ENCODE results near the gene SLC17A9.

SLC17A9 gene

GRCh38 chr20:62961310-62961783 is 8.8 kb downstream of the SLC17A9 start:
- Histone ChIP-seq H3K27ac (peak overlapping the region in 3 of 11 experiments; percentile 23 to 42 (median 28); a peak in 2 of 22 replicates), H3K9ac (peak overlapping the region in 5 of 11 experiments; percentile 24 to 44 (median 32); a peak in 9 of 22 replicates), H4K20me1 (peaks cover 65 to 100% (median 92%) of the 10 kb centered on the region in 11 experiments), H3K4me2 (peak overlapping the region in 2 of 11 experiments; percentile 9 to 14; a peak in 1 of 22 replicates), H3K4me3 (no peak overlapping the region), H3K9me3 (replicated peaks in 1 of 11) (no peaks in the 10 kb centered on the region), H3K27me3 (no peaks in the 10 kb centered on the region), H3K36me3 (peaks cover 69 to 95% (median 83%) of the 10 kb centered on the region in 11 experiments), H3K4me1 (peaks cover 41 to 79% (median 75%) of the 10 kb centered on the region in 10 experiments)
- no peak for TF ChIP-seq Cebpa-rat (IDR thresholded peaks at IDR 0.05)

GRCh38 chr20:62961799-62962198 is 9.3 kb downstream of the SLC17A9 start:
- Histone ChIP-seq H3K4me1 (peaks cover 40 to 74% (median 71%) of the 10 kb centered on the region in 10 experiments), H3K27me3 (no peaks in the 10 kb centered on the region), H3K36me3 (peaks cover 69 to 95% (median 83%) of the 10 kb centered on the region in 11 experiments), H3K4me3 (no peak overlapping the region), H3K4me2 (peak overlapping the region in 2 of 11 experiments; percentile 9 to 14; a peak in 1 of 22 replicates), H3K27ac (peak overlapping the region in 3 of 11 experiments; percentile 23 to 42 (median 28); a peak in 2 of 22 replicates), H4K20me1 (peaks cover 61 to 100% (median 92%) of the 10 kb centered on the region in 11 experiments), H3K9ac (peak overlapping the region in 5 of 11 experiments; percentile 24 to 44 (median 32); a peak in 8 of 22 replicates), H3K9me3 (replicated peaks in 1 of 11) (no peaks in the 10 kb centered on the region)
- no peak for TF ChIP-seq Cebpa-rat (IDR thresholded peaks at IDR 0.05)

- TF ChIP-seq Cebpa-rat (IDR thresholded peaks at IDR 0.05), result no peak
- no peaks in the 10 kb centered on the region for H3K27me3 ChIP-seq
Measured at GRCh38 chr20:62962221-62962879, 9.8 kb downstream of the SLC17A9 start.

GRCh38 chr20:62962891-62963613 is 10.5 kb downstream of the SLC17A9 start:
- no peak for TF ChIP-seq Cebpa-rat (IDR thresholded peaks at IDR 0.05)
- no peaks in the 10 kb centered on the region for H3K9me3 ChIP-seq (replicated peaks in 1 of 11)
- no peaks in the 10 kb centered on the region for H3K27me3 ChIP-seq
- peak overlapping the region in 2 of 11 experiments; percentile 61 to 76; a peak in 2 of 22 replicates for H3K4me2 ChIP-seq
- H3K4me1 ChIP-seq, result peaks cover 40 to 62% (median 58%) of the 10 kb centered on the region in 10 experiments
- peaks cover 68 to 95% (median 82%) of the 10 kb centered on the region in 11 experiments for H3K36me3 ChIP-seq
- H3K4me3 ChIP-seq, result no peak overlapping the region
- H3K27ac ChIP-seq, result no peak overlapping the region
- peaks cover 48 to 100% (median 88%) of the 10 kb centered on the region in 11 experiments for H4K20me1 ChIP-seq
- no peak overlapping the region for H3K9ac ChIP-seq

More at GRCh38 chr20:62962221-62962879, 9.8 kb downstream of the SLC17A9 start:
- Histone ChIP-seq H3K36me3 (peaks cover 69 to 95% (median 83%) of the 10 kb centered on the region in 11 experiments), H4K20me1 (peaks cover 55 to 100% (median 90%) of the 10 kb centered on the region in 11 experiments), H3K4me3 (no peak overlapping the region), H3K9ac (peak overlapping the region in 2 of 11 experiments; percentile 44; a peak in 1 of 22 replicates), H3K4me1 (peaks cover 40 to 69% (median 65%) of the 10 kb centered on the region in 10 experiments), H3K4me2 (no peak overlapping the region), H3K9me3 (replicated peaks in 1 of 11) (no peaks in the 10 kb centered on the region), H3K27ac (no peak overlapping the region)

GRCh38 chr20:62963614-62964397 is 11.3 kb downstream of the SLC17A9 start:
- Histone ChIP-seq H3K27ac (peak overlapping the region in 5 of 11 experiments; percentile 23 to 43 (median 37); a peak in 5 of 22 replicates), H3K9ac (peak overlapping the region in 5 of 11 experiments; percentile 11 to 51 (median 30); a peak in 6 of 22 replicates), H3K4me3 (no peak overlapping the region), H3K27me3 (no peaks in the 10 kb centered on the region), H3K4me2 (peak overlapping the region; percentile 50 to 79 (median 67)), H3K4me1 (peaks cover 34 to 54% (median 51%) of the 10 kb centered on the region in 10 experiments), H4K20me1 (peaks cover 41 to 100% (median 82%) of the 10 kb centered on the region in 11 experiments), H3K9me3 (replicated peaks in 1 of 11) (no peaks in the 10 kb centered on the region), H3K36me3 (peaks cover 61 to 90% (median 77%) of the 10 kb centered on the region in 11 experiments)
- TF ChIP-seq Cebpa-rat (IDR thresholded peaks at IDR 0.05), result no peak

- Histone ChIP-seq H3K9me3 (replicated peaks in 1 of 11) (no peaks in the 10 kb centered on the region), H3K9ac (peak overlapping the region in 7 of 11 experiments; percentile 11 to 51 (median 30); a peak in 8 of 22 replicates), H3K4me3 (no peak overlapping the region), H3K4me2 (peak overlapping the region; percentile 50 to 79 (median 67)), H3K27ac (peak overlapping the region in 5 of 11 experiments; percentile 23 to 43 (median 37); a peak in 6 of 22 replicates), H3K36me3 (peaks cover 61 to 81% (median 75%) of the 10 kb centered on the region in 11 experiments), H4K20me1 (peaks cover 32 to 99% (median 73%) of the 10 kb centered on the region in 11 experiments), H3K4me1 (peaks cover 25 to 45% (median 42%) of the 10 kb centered on the region in 10 experiments), H3K27me3 (no peaks in the 10 kb centered on the region)
- TF ChIP-seq Cebpa-rat (IDR thresholded peaks at IDR 0.05), result no peak
Measured at GRCh38 chr20:62964700-62965099, 12.2 kb downstream of the SLC17A9 start.

- Histone ChIP-seq H3K4me1 (peaks cover 23 to 39% (median 35%) of the 10 kb centered on the region in 10 experiments), H3K9ac (peak overlapping the region in 6 of 11 experiments; percentile 8 to 51 (median 32); a peak in 6 of 22 replicates), H4K20me1 (peaks cover 25 to 99% (median 66%) of the 10 kb centered on the region in 11 experiments), H3K36me3 (peaks cover 57 to 76% (median 70%) of the 10 kb centered on the region in 11 experiments), H3K4me2 (peak overlapping the region; percentile 50 to 79 (median 67); a peak in 21 of 22 replicates), H3K27ac (peak overlapping the region in 4 of 11 experiments; percentile 25 to 39 (median 34); a peak in 5 of 22 replicates), H3K9me3 (replicated peaks in 1 of 11) (no peaks in the 10 kb centered on the region), H3K4me3 (no peak overlapping the region), H3K27me3 (no peaks in the 10 kb centered on the region)
- TF ChIP-seq Cebpa-rat (IDR thresholded peaks at IDR 0.05), result no peak
Measured at GRCh38 chr20:62965363-62965771, 12.9 kb downstream of the SLC17A9 start.
